Stomach (tissue), 4 donors: Measurements from ENCODE around the gene MTHFD2.

Source experiments
- EP300 ChIP-seq: sonication (generic); formaldehyde crosslinking; IDR thresholded peaks from one replicate; pipeline ENCODE4 v1.6.1; 2017; ENCODE audit warnings: antibody characterized with exemption
- POLR2AphosphoS5 ChIP-seq, 3 donors: sonication (generic); formaldehyde crosslinking; IDR thresholded peaks; one replicate each; pipeline ENCODE4 v1.6.1; 2016; ENCODE audit warnings: antibody characterized with exemption in 3 of 3
- TF ChIP-seq, protein P1 (sequence below), 7 experiments: fragments of 450-650 bp in 4 of 7; fragments of 200-600 bp in 3 of 7; sonication (generic) in 3 of 7; IDR thresholded peaks; one replicate each; pipeline ENCODE4 v1.5.1; 2016 to 2019; ENCODE audit warnings: antibody characterized with exemption in 7 of 7, control low read depth in 2 of 7, mild to moderate bottlenecking in 1 of 7

DNA sequence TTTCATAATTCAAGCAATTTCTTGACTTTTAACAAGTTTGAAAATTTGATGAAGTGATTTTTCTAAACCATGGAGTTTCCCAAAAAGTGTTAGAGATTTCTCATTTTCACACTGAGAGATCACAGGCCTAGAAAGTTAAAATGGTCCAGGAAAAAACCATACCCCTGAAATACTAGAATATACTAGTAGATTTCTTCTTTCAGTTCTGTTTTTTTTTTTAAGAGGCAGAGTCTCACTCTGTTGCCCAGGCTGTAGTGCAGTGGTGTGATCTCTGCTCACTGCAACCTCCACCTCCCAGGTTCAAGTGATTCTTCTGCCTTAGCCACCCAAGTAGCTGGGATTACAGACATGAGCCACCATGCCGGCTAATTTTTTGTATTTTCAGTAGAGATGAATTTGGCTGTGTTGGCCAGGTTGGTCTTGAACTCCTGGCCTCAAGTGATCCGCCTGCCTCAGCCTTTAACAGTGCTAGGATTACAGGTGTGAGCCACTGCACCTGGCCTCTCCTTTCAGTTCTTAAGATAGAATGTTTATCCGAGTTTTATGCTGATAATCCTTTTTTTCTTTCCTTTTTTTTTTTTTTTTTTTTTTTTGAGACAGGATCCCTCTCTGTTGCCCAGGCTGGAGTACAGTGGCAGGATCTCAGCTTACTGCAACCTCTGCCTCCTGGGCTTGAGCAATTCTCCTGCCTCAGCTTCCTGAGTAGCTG is 14.4 kb downstream of the MTHFD2 start:
- TF ChIP-seq, protein P1, sequence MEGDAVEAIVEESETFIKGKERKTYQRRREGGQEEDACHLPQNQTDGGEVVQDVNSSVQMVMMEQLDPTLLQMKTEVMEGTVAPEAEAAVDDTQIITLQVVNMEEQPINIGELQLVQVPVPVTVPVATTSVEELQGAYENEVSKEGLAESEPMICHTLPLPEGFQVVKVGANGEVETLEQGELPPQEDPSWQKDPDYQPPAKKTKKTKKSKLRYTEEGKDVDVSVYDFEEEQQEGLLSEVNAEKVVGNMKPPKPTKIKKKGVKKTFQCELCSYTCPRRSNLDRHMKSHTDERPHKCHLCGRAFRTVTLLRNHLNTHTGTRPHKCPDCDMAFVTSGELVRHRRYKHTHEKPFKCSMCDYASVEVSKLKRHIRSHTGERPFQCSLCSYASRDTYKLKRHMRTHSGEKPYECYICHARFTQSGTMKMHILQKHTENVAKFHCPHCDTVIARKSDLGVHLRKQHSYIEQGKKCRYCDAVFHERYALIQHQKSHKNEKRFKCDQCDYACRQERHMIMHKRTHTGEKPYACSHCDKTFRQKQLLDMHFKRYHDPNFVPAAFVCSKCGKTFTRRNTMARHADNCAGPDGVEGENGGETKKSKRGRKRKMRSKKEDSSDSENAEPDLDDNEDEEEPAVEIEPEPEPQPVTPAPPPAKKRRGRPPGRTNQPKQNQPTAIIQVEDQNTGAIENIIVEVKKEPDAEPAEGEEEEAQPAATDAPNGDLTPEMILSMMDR (IDR thresholded peaks at IDR 0.05) = no peak
- TF ChIP-seq EP300 (no peak), POLR2AphosphoS5 (IDR thresholded peaks at IDR 0.05) (no peak)
